GM21528 (cell line): ENCODE results near the gene JAZF1.

ENCODE experiments used
- ATAC-seq: cut with Tn5 transposase; IDR thresholded peaks from one replicate; pipeline ENCODE4 v1.9.1; 2021; ENCODE audit warnings: mild to moderate bottlenecking, moderate library complexity; ENCODE audit not compliant: unreplicated experiment, low FRiP score

JAZF1 gene

GRCh38 chr7:28142650-28143049, 37.9 kb downstream of the JAZF1 start:
- ATAC-seq: no peak

- no peak for ATAC-seq
These were observed 39.6 kb downstream of the JAZF1 start for GRCh38 chr7:28140979-28141378.

DNA sequence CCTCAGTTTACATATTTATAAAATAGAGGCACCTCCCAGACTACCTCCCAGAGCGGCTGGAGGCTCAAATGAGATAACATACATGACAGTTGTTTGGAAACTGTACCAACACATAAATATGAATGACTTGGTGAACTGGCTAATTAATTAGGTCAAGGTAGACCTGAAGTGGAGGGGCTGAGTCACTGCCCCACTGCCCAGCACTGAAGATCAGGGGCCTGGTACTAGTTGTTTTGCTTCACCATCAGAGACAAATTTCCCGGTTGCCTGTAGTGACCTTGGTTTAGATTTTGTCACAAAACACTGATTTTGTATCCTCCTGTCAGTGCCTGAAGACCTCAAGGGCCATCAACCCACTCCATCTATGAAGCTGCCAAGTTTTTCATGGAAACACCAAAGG, 41.8 kb downstream of the JAZF1 start:
- no peak for ATAC-seq

DNA sequence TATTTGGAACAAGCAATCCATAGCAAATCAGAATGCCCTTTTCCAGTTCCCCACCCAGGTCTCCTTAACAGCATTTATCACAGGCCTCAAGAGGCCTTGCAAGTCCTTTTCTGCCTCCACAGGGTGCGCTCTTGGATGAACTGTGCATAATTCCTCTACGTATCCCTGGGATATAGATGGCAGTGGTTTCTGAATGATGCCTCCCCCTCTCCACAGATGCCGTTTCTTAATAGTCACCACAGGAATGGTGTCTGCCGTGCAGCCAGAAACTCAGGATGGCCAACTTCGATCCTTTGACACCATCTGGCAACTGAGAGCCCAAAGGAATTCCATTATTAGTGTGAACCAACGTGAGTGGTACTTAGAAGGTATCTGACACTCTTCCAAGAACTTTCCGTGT, 43.1 kb downstream of the JAZF1 start:
- ATAC-seq: no peak

GRCh38 chr7:28136885-28137284, 43.7 kb downstream of the JAZF1 start:
- no peak for ATAC-seq

DNA sequence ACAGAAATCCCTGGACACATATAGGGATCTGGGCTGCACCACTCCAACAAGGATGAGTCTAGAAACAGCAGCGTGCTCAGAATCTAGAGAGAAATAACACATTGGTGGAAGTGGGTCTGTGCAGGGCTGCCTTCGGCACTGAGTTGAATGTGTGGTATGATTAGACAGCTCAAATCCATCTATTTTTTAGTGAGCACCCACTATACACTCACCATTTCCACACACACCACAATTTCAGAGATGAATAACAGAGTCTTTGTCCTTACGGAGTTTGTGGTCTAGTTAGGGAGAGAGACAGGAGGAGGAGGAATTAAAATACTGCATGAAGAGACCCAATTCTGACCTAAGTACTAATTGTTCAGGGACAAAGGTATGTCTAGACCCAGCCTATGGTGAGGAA, 44.2 kb downstream of the JAZF1 start:
- ATAC-seq: no peak

DNA sequence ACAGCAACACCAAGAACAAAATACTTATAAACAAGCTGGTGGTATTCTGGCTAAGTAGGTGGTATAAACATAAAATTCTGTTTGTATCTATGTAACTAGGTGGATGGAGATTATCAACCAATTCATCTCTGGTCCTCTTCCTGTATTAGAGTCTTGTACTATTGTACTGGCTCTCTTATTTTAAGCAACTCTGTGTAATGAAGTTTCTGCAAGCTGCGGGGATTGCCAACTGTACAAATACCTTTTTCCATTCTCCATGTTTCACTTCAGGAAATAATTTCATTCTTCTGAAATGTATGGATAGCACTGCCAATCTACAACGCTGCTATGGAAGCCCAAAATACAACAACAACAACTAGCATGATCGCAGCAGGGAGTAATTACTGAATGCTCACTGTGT, 44.8 kb downstream of the JAZF1 start:
- no peak for ATAC-seq

- no peak for ATAC-seq
These were observed 45.3 kb downstream of the JAZF1 start for GRCh38 chr7:28135315-28135714.

- no peak for ATAC-seq
These were observed 46.7 kb downstream of the JAZF1 start for GRCh38 chr7:28133872-28134271.

DNA sequence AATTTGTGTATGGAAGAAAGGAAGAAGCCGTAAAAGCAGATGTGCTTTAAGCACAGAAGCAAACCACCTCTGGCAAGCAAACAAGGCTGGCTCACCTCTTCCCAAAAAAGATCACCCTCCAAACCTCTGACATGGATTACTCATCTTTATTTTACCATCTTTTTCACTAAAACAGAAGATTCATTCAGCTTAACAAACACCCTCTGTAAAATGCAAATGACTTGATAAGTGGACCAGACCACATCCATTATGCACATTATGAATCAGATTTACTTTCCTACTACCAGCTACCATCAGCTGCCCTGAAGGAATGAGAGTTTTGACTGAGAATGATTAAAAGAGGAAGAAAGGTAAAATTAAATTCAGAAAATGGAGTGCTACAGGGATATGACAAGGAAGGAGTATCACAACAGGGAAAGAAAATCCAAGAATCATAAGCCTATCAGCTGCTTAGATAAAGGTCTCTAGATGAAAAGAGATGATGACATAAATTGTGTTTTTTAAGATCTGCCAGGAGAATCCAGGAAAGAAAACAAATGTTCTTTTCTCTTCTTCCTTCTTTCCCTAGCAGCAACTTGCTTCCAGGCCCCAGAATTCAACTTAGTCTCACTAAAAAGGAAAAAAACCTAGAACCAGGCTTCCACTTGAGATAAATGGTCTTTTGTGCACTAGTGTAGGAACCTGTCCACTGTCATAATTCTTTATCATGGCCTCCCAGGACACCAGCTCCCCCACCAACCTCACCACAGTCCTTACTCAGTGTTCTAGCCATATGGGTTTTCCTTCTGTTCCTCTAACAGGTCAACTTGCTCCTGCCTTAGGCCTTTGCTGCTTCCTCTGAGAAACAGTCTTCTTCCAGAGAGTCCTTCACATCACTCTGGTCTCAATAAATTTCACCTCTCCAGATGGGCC, 47.4 kb downstream of the JAZF1 start:
- no peak for ATAC-seq

GRCh38 chr7:28130277-28130676, 50.3 kb downstream of the JAZF1 start:
- ATAC-seq: no peak

DNA sequence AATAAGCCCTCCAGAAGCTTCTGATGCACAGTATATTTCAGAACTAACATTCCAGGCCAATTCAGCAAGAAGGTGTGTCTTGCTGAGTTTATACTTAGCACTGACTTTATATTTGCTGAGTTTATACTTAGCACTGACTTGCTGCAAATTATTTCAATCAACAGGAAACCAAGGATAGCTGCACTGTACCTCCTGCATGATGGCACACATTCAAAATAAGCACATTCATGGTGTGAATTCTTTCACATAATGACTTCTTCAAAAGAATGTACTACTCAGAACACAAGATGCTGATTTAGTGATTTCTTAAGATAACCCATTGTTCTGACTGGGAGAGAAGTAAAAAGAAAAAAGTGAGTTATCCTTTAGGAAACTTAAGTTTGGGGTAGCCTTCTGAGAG, 52.0 kb downstream of the JAZF1 start:
- ATAC-seq: no peak

- ATAC-seq: no peak
These were observed 54.1 kb downstream of the JAZF1 start for GRCh38 chr7:28126410-28127041.

GRCh38 chr7:28125431-28126409, 54.9 kb downstream of the JAZF1 start:
- ATAC-seq: no peak

GRCh38 chr7:28124413-28124812, 56.2 kb downstream of the JAZF1 start:
- no peak for ATAC-seq

GRCh38 chr7:28123752-28124151, 56.8 kb downstream of the JAZF1 start:
- ATAC-seq: no peak

DNA sequence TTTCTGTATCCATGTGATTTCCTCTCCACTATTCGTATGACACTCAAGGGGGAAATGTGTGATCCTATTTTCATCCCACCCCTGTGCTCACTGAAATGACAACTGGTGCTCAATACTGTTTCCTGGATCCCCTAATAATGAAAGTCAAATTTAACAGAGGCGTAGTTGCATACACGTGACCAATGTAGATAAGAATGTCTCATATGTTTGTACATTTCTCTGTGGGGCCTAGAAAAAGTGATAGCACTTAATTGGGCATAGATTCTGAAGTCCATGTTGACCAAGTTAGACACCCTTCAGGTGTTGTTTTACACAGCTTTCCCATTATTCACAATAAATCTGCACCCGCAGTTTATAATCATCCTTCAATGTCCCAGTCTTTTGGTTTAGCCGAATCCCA, 59.1 kb downstream of the JAZF1 start:
- ATAC-seq: no peak

DNA sequence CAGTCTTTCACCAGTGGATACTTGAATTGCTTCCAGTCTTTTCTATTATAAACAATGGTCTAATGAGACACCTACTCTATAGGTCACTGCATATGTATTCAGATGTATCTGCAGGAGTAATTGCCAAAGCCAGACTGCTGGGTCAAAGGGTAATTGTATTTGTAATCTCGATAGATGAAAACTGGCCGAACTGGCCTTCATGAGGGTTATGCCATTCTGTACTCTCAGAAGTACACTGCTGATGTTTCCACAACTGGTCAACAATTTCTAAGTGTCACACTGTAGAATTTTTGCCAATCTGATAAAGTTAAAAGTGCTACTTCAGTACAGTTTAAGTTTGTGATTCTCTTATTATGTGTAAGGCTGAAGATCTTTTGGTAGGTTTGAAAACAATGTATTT, 64.6 kb downstream of the JAZF1 start:
- ATAC-seq: no peak

GRCh38 chr7:28115261-28115660, 65.3 kb downstream of the JAZF1 start:
- ATAC-seq: no peak

- no peak for ATAC-seq
These were observed 66.5 kb downstream of the JAZF1 start for GRCh38 chr7:28114056-28114455.
